ENCODE results near the gene P2RY14.

The P2RY14 gene

GRCh38 chr3:151318313-151318712 is 40.0 kb upstream of the P2RY14 start:
- no peaks in the 10 kb centered on the region for H3K36me3 ChIP-seq (ENCODE audit: insufficient read depth, low read length)
- H3K4me1 ChIP-seq (ENCODE audit: insufficient read depth, low read length): no peaks in the 10 kb centered on the region
- no peaks in the 10 kb centered on the region for H3K9me3 ChIP-seq (ENCODE audit: insufficient read depth, low read length, severe bottlenecking)
- TF ChIP-seq EZH2 (IDR thresholded peaks at IDR 0.05; ENCODE audit: borderline replicate concordance, low read depth, low read length, severe bottlenecking): no peak
- TF ChIP-seq CTCF (IDR thresholded peaks at IDR 0.05; ENCODE audit: borderline replicate concordance, extremely low read depth, low read length, poor library complexity, severe bottlenecking): no peak
- H3K79me2 ChIP-seq (ENCODE audit: insufficient read depth, low read length): no peaks in the 10 kb centered on the region
- no peaks in the 10 kb centered on the region for H3K27me3 ChIP-seq (ENCODE audit: insufficient read depth, low read length, poor library complexity)
- no peak overlapping the region for H3K9ac ChIP-seq (ENCODE audit: low read depth, low read length)
- H2AFZ ChIP-seq (ENCODE audit: low read depth, low read length): no peak overlapping the region
- H4K20me1 ChIP-seq (ENCODE audit: insufficient read depth, low read length): no peaks in the 10 kb centered on the region
- DNase-seq: no peak
- no peak overlapping the region for H3K27ac ChIP-seq (ENCODE audit: low read length)
- ATAC-seq (ENCODE audit: insufficient read depth, low read depth): no peak
- H3K4me2 ChIP-seq (ENCODE audit: insufficient read depth, low read length): no peak overlapping the region
- H3K4me3 ChIP-seq (ENCODE audit: low read depth in 1 of 2, low read length in 2 of 2): no peak overlapping the region

GRCh38 chr3:151316267-151316991 is 38.1 kb upstream of the P2RY14 start, which contains the start of gene GPR87:
Gene GPR87 (minus strand): TSS chr3:151316820. CDS start chr3:151300100, 16,720 bp downstream.
- Histone ChIP-seq H3K9me3 (ENCODE audit: insufficient read depth, low read length, severe bottlenecking) (no peaks in the 10 kb centered on the region), H3K4me3 (ENCODE audit: low read depth in 1 of 2, low read length in 2 of 2) (no peak within 1 kb of the TSS), H4K20me1 (ENCODE audit: insufficient read depth, low read length) (no peaks in the 10 kb centered on the region), H3K27ac (ENCODE audit: low read length) (no peak within 1 kb of the TSS), H3K79me2 (ENCODE audit: insufficient read depth, low read length) (no peaks in the 10 kb centered on the region), H3K36me3 (ENCODE audit: insufficient read depth, low read length) (no peaks in the 10 kb centered on the region), H3K4me1 (ENCODE audit: insufficient read depth, low read length) (no peaks in the 10 kb centered on the region), H3K27me3 (ENCODE audit: insufficient read depth, low read length, poor library complexity) (no peaks in the 10 kb centered on the region), H2AFZ (ENCODE audit: low read depth, low read length) (no peak within 1 kb of the TSS), H3K9ac (ENCODE audit: low read depth, low read length) (no peak within 1 kb of the TSS), H3K4me2 (ENCODE audit: insufficient read depth, low read length) (no peak within 1 kb of the TSS)
- no peak for ATAC-seq (ENCODE audit: insufficient read depth, low read depth)
- DNase-seq: no peak
- no peak for TF ChIP-seq EZH2 (IDR thresholded peaks at IDR 0.05; ENCODE audit: borderline replicate concordance, low read depth, low read length, severe bottlenecking)
- no peak for TF ChIP-seq CTCF (IDR thresholded peaks at IDR 0.05; ENCODE audit: borderline replicate concordance, extremely low read depth, low read length, poor library complexity, severe bottlenecking)

GRCh38 chr3:151315846-151316245 is 37.5 kb upstream of the P2RY14 start:
- Histone ChIP-seq H3K36me3 (ENCODE audit: insufficient read depth, low read length) (no peaks in the 10 kb centered on the region), H4K20me1 (ENCODE audit: insufficient read depth, low read length) (no peaks in the 10 kb centered on the region), H3K4me2 (ENCODE audit: insufficient read depth, low read length) (no peak overlapping the region), H3K4me1 (ENCODE audit: insufficient read depth, low read length) (no peaks in the 10 kb centered on the region), H2AFZ (ENCODE audit: low read depth, low read length) (no peak overlapping the region), H3K9ac (ENCODE audit: low read depth, low read length) (no peak overlapping the region), H3K9me3 (ENCODE audit: insufficient read depth, low read length, severe bottlenecking) (no peaks in the 10 kb centered on the region), H3K27ac (ENCODE audit: low read length) (no peak overlapping the region), H3K79me2 (ENCODE audit: insufficient read depth, low read length) (no peaks in the 10 kb centered on the region), H3K27me3 (ENCODE audit: insufficient read depth, low read length, poor library complexity) (no peaks in the 10 kb centered on the region), H3K4me3 (ENCODE audit: low read depth in 1 of 2, low read length in 2 of 2) (no peak overlapping the region)
- ATAC-seq (ENCODE audit: insufficient read depth, low read depth) (no peak), DNase-seq (no peak)
- TF ChIP-seq EZH2 (IDR thresholded peaks at IDR 0.05; ENCODE audit: borderline replicate concordance, low read depth, low read length, severe bottlenecking) (no peak), CTCF (IDR thresholded peaks at IDR 0.05; ENCODE audit: borderline replicate concordance, extremely low read depth, low read length, poor library complexity, severe bottlenecking) (no peak)

All from DND-41 (cell line).